ENCODE measurements around the gene SLC9A3.

GRCh38 chr5:540906-541538 is 16.8 kb upstream of the SLC9A3 start:
- TF ChIP-seq, protein P1, sequence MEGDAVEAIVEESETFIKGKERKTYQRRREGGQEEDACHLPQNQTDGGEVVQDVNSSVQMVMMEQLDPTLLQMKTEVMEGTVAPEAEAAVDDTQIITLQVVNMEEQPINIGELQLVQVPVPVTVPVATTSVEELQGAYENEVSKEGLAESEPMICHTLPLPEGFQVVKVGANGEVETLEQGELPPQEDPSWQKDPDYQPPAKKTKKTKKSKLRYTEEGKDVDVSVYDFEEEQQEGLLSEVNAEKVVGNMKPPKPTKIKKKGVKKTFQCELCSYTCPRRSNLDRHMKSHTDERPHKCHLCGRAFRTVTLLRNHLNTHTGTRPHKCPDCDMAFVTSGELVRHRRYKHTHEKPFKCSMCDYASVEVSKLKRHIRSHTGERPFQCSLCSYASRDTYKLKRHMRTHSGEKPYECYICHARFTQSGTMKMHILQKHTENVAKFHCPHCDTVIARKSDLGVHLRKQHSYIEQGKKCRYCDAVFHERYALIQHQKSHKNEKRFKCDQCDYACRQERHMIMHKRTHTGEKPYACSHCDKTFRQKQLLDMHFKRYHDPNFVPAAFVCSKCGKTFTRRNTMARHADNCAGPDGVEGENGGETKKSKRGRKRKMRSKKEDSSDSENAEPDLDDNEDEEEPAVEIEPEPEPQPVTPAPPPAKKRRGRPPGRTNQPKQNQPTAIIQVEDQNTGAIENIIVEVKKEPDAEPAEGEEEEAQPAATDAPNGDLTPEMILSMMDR (IDR thresholded peaks at IDR 0.05; ENCODE audit: low read depth, low read length, poor library complexity, severe bottlenecking) = no peak
- no peak for TF ChIP-seq EZH2phosphoT487 (IDR thresholded peaks at IDR 0.05; ENCODE audit: borderline replicate concordance, low read length)
